Mammary epithelial cell (primary cell): ENCODE results near the gene POLR1B.

Source experiments
- CTCF ChIP-seq, 2 donors: IDR thresholded peaks in 1 of 2; conservative IDR thresholded peaks in 1 of 2; 2 replicates each; pipeline ENCODE4 v1.5.1; 2011 to 2012; ENCODE audit warnings: inconsistent platforms in 2 of 2, low read length in 2 of 2, mild to moderate bottlenecking in 2 of 2, control low read depth in 1 of 2, low read depth in 1 of 2; ENCODE audit not compliant: insufficient read depth in 1 of 2; ENCODE audit errors: extremely low read depth in 1 of 2
- EZH2 ChIP-seq: IDR thresholded peaks from 2 replicates; pipeline ENCODE4 v1.6.1; 2012; ENCODE audit warnings: low read length, inconsistent platforms, borderline replicate concordance

- TF ChIP-seq CTCF (conservative IDR thresholded peaks at IDR 0.05 in 1 of 2, IDR thresholded peaks at IDR 0.05 in 1 of 2; ENCODE audit: extremely low read depth in 1 of 2, insufficient read depth in 1 of 2, low read depth in 1 of 2, low read length in 2 of 2) (no peak), EZH2 (no peak)
Observed at GRCh38 chr2:112529757-112530156, 12.5 kb upstream of the POLR1B start.
